ENCODE measurements around the gene MED29.
A peak's percentile ranks its signal among the peaks of the same experiment; 100 is the strongest.

MED29 gene, protein sequence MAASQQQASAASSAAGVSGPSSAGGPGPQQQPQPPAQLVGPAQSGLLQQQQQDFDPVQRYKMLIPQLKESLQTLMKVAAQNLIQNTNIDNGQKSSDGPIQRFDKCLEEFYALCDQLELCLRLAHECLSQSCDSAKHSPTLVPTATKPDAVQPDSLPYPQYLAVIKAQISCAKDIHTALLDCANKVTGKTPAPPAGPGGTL

DNA sequence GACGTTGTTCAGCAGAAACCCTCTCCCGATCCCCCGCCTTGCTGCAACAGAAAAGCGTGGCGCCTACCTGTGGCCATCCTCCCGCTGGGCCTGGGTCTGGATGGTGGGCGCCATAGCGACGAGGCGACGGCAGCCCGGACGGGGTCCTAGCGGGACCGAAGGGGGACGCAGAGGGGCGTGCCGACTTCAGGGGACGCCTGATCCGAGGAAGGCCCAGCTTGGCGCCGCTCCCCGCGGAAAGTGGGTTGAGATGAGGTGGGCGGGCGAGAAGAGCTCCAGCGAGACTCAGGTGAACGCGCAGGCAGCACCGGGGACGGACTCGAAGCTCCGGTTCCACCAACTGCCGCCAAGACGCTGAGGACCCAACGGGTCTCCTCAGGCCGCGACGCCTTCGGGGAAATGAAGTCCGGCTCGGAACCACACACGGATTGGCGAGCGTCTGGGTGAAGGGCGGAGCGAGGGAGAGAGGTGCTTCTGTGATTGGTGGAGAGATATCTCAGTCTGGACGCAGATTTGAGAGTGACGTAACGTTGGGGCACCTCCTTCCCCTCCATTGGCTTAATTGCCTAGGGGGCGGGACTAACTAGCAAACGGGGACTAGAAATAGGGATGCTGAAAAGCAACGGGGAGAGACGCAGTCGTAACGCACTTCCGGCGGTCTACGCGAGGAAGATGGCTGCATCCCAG is at the start of gene MED29, which contains the start of gene PAF1:
Gene MED29 (plus strand): TSS at position 628 of the 687 bp plus-strand sequence. CDS start 45 bp downstream, at position 673.
Gene PAF1 (minus strand): TSS at position 356 of the 687 bp plus-strand sequence. CDS start 242 bp downstream, at position 114.
- peak; percentile 99 for DNase-seq (ENCODE audit: low read depth)

DNA sequence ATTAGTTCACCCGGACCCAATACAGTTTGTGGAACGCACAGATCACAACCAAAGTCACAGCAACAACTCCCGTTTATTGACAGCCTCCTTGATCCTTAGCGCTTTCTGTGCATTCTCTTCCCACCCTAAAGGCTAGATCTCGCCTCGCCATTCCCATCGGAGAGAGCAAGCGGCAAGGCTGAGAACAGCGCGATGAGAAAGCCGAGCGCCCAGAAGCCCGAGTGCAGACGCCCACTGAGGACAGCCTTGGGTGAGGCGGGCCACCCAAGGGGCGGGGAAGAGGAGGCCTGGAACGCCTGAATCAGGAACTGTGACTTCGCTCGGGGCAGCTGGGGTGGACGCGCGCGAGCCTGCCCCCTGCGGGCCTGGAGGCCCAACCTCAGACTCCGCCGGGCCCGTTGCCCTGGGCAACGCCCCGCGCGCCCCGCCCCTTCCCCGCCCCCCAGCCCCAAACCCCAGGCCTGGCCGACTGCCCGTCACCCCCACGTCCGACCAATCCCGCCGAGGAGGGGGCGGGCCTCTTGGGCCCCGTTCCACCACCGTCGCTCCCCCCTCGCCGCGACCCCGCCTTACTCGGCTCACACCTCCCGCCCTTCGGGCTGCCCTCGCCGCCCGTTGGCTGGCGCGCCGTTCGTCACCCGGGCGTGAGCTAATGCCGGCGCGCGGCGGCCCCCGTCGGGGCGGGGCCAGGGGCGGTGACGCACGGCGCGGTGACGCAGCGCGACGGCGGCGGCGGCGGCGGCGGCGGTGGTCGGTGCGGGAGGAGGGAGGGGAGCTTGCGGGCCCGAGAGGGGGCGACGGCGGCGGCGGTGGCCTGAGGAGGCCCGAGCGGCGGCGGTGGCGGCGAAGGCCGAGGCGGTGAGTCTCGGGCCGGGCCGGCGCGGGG is 49.2 kb upstream of the MED29 start, which contains the start of gene SAMD4B:
Gene SAMD4B (plus strand): TSS at position 703 of the 886 bp plus-strand sequence. CDS start 14,473 bp downstream, outside the sequence.
- DNase-seq (ENCODE audit: low read depth) = peak; percentile 76

DNA sequence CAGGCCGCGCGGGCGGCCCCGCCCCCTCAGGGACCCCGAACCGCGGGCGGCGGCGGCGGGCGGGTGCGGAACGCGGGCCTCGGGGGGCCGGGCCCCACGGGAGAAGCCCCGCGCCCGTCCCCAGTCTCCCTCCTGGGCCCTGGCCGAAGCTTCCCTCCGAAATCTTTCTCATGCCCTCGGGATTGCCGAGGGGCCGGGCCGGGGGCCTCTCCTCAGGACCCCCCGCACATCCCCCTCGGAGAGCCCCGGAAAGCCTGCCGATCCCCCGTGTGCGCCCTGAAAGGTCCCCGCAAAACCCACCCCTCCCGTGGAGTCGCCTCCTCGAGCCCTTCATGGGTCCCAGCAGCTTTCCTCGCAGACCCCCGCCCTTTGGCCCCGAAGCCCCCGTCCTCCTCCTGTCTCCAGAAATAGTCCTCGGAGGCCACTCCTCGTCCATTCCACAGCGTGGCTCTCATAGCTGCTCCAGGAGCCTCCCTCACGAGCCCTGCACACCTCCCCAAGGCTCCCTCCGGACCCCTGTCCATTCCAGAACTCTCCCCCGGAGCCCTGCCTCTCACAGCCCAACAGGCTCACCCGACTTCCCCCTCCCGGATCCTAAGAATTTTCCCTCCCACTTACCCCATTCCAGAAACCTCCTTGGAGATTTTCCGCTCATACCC is 48.4 kb upstream of the MED29 start:
- no peak for DNase-seq (ENCODE audit: low read depth)

DNA sequence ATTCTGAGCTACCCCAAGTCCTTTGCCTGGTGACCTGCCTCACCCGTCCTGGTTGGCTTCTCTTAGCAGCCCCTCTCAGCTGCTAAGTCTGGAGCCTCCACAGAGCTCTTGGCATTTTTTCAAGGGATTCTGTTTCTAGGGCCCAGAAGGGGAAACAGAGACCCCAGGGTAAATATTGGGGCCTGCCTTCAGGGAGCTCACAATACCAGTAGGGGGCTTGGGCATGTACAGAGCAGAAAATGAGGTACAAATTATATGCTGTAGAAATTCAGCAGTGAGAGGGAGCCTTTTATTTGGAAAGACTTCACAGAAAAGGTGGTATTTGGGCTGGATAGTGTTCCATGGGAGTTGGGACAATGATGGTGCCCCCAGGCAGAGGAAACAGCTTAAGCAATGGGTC is 45.2 kb upstream of the MED29 start:
- no peak for DNase-seq (ENCODE audit: low read depth)

DNA sequence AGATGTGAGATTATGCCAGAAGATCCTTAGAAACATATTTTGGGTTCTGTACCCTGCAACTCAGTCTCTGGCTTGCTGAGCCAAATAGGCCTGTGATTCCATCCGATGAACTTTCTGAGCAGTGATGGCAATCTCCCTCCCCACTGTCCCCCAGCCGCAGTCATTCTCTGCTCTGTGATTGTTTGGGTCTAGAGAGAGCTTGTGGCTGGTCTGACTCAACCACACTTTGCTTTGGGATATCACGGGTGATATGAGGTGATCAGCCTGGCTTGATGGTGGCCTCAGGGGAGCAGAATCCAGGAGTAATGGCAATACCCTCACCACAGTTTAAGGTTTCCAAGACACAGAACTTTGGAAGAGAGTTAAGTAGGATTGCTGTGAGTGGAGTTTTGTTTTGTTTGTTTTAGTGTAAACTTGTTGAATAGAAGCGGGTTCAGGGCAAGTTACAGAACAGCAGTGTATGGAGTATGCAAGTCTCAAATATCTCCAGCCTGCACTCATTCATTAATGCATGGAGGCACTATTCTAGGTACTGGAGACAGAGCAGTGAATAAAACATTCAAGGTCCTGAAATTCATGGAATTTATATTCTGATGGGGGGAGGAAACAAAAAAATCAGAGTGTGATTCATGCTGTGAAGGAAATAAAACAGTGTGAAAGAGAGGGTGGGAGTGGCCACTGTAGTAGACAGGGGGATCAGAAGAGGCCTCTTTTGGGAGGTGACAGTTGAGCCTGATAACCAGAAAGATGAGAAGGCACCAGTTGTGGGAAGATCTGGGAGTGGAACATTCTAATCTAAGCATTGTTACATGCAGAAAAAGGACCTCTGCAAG is 43.6 kb upstream of the MED29 start:
- DNase-seq (ENCODE audit: low read depth) = no peak

DNA sequence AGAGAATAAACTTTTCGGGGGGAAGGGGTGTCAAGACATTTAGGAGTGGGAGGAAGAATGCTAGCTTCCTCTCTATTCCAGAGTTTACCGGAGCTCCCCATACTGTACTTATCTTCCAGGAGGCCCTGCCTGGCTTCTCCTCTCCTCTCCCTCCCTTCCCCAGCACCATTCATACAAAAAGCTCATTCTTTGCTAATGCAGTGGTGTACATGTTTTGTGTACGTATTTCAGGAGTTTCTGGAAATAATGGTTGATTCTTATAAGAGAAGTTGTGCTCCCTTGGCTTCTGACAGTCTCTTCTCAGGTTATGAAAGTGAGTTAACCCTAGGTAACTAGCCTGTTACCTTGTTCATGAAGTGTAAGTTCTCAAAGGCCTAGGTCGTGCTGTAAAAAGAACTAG is 41.9 kb upstream of the MED29 start:
- DNase-seq (ENCODE audit: low read depth) = no peak

DNA sequence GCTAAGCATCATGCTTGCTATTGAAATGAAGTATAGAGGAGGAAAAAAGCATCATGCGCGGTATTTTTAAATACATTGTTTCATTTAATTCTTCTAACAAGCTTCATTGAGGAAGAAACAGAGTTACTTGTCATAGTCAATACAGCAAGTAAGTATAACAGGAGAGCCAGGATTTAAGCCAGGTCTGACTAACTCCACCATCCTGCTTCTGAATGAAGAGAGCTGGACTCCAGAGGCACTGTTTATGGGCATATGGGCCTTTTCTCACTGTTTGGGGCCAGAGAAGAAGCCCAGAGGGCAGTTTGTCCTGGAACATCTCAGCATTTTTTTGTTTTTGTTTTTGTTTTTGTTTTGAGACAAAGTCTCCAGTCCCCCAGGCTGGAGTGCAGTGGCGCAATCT is 41.0 kb upstream of the MED29 start:
- no peak for DNase-seq (ENCODE audit: low read depth)

DNA sequence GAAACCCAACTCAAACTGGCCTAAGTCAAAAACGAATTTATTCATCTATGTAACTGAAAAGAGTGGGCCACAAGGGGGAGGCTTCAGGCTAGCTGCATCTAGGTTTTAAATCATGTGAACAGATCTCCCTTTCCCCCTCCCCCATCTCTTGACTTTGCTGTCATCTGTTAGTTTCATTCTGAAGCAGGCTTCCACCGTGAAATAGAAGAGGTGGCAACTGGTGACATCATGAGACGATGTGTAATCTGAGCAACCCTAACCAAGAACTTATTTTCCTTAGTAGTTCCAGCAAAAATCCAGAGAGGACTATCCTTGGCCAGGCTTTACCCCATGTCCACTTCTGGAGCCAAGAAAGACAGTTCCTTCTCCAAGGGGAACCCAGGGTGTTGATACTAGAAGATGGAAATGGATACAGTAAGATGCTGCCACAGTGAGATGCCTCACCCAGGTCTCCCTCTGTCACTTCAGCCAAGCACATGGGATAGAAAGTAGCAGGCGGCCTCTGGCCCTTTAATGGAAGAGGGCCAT is 39.6 kb upstream of the MED29 start:
- DNase-seq (ENCODE audit: low read depth) = no peak

DNA sequence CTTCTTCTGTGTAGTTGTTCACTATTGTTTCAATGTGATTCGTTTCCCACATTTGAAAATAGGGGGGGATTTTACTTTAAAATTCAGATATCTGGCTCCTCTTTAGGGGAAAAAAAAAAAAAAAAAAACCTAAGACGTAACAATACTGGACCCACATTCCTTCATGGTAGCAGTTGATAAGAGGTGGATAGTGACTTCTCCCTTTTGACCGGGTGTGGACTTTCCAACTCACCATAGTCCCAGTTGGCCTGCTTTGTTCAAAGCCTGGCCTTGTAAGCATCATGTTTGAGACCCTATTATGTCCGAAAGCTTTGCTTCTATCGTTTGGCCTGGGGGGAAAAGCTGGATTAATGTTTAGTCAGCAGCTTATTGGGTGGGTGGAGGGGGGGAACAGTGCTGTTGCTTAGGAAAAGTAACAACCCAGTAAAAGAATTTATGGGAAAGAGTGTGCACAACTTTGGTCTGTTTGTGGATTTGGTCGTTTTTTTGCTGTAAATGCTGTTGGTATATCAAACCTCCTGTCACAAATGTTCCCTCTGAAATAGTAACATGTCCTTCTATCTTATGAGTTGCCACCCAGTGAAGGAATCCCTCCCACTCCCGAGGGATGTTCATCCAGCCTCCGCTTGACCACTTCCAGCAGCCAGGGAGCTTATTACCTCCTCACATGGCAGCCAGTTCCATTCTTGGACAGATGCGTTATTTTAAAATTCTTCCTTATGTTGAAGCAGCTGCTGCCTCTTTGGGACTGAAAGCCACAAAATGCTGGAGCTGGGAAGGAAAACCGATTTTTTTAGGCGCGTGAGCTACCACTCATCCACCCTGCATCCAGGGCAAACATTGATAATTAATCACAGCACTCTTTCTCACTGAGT is 38.6 kb upstream of the MED29 start:
- DNase-seq (ENCODE audit: low read depth) = no peak

DNA sequence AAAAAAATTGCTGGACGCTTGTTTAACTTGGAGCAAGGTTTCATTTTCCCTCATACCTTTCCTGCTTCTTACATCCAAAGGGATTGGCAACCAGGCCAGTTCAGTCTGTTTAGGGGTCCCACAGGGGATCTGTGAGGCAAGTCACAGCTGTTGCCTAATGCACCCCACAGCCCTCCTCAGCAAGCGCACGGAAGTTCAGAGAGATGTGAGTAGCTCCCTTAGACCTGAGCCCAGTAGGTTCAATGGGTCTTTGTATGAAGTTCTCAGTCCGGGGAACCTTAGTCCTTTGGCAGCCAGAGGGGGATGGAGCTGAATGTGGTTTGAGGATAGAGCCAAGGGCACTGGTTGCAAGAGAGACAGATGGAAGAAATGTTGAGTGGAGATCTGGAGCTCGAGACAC is 35.9 kb upstream of the MED29 start:
- DNase-seq (ENCODE audit: low read depth) = no peak

DNA sequence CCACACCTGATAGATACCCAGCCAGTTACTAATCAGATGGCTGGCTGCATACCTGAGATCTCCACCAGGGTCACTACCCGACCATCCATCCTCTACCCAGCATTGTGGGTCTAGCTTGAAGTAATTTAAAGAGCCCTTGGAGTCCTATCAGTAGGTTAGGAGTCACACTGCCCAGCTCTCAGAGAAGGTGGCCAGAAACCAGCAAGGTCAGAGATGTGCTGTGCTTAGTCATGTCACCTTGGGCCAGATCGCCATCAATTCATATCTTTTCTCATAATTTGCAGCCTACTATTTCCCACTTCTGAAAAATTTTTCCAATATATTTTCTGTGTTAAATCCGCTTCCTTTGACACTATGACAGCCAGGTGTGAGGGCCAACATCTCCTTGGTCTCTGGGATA is 35.1 kb upstream of the MED29 start:
- DNase-seq (ENCODE audit: low read depth) = no peak

DNA sequence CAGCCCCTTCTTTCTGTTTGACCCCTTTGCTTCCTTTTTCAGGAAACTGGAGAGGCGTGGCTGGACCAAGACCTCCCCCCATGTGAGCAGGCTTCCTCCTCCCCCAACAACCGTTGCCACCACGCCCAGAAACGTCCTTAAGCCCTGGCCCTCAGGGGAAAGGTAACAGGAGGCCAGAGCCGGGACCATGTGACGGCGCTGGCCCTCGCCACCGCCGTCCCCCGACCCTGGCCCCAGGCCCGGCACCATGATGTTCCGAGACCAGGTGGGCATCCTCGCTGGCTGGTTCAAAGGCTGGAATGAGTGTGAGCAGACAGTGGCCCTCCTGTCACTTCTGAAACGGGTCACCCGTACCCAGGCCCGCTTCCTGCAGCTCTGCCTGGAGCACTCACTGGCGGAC is 34.5 kb upstream of the MED29 start:
- DNase-seq (ENCODE audit: low read depth) = no peak

DNA sequence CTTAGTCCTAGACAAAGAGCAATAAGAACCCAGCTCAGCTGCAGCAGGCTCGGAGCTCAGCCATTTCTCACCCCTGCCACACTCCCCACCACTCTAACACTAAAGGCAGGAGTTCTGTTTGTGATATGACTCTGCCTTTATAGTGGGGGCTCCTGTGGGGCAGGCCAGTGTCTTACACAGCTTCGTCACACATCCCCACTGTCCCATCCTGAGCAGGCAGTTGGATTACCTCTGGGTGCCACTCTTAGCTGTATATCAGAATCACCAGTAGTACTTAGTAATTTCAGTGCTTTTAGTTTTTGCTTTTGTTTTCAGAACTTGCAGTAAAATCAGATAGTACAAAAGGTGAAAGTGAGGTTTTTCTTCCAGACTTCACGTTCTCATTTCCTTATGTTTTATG is 32.2 kb upstream of the MED29 start:
- DNase-seq (ENCODE audit: low read depth) = no peak

DNA sequence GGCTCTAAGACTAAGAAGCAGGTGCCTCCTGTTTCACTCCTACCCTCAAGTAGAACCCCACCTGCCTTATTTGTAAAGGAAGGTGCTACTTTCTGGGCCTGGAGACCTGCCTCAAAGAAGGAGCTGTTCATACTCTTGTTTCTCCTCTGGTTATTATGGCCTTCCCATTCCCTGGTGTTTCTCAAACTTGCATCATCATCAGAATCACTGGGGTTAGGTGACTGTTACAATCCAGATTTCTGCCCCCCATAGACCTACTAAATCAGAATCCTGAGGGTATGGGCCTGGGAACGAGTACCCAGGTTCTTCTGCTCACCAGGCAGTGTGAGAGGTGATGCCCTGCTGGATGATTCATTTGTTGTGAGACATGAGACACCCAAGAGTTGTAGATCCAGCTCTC is 30.6 kb upstream of the MED29 start:
- DNase-seq (ENCODE audit: low read depth) = no peak

DNA sequence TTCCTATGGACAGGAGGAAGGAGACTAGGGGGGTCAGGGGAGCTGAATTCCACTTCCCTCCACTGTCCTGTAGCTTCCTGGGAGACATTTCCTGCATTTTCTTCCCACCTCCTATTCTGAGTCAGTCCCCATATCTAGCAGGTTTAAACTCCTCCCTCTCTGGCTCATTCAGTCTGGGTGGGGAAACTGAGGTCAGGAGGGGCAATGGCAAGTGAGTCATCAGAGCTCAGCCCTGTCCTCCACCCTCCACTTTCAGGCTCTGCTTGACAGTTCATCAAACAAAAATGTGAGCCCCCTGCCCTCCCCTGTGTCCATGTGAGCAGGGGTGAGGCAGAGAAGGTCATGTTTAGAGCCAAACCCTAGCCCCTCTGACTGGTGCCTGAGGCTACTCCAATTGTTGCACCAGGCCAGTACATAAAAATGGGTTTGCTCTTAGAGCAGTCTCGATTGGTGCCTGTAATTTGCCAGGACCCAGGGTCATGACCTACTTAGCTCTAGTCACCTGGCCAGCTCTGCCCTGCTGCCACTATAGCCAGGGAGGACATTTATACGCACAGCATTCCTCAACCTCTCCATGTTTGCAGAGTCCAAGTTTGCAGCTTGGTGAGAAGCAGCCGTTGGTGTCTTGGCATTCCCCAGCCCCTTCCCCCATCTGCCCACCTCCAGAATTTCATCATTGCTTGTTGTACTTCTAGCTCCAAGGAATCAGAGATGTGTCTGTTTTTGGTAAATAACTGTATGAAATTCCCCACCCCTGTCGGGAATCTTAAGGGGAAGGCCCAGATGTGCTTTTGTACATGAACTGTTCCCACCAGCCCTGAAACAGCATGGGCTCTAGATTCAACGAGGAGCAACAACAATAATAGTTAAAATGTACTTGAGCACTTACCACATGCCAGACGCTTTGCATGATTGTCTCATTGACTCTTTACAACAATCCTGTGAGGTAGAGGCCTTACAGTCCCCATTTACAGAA is 28.2 kb upstream of the MED29 start:
- peak; percentile 60 for DNase-seq (ENCODE audit: low read depth)

DNA sequence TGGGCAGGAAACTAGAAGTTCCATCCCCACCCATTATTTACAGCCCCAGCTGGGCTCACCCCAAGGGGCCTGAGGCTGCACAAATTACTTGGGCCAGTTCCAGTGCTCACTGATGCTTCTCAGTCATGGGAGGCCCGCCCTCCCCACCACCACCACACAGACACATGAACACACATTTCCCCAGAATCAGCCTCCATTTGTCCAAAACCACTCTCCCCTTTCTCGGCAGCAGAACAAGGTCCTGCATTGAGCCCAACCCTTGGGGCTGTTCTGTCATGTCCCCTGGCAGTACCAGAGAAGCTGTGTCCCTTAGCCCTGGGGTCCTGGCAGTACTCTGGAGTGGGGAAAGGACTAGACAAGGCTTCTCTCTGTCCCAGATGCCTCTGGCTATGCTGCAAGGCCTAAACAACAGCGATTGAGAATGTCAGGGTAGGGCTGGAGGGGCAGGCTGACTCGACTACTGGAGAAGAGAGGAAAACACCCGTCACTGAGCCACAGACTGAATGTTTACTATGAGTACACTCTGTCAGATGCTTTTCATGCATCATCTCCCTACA is 27.2 kb upstream of the MED29 start:
- no peak for DNase-seq (ENCODE audit: low read depth)

DNA sequence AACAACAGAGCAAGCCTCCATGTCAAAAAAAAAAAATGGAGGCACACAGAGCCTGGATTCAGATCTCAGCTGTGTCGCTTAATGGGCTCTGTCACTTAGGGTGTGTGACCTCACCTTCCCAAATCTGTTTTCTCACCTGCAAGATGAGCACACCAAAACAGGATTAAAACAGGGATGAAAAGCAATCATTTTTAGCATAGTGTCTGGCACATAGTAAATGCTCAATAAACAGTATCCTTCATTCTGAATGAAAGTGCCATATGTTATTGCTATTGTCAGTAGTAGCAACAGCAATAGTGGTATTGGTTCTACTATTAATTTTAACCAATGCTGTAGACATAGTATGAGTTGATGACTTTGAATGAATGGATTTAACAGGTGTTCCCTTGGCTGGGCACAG is 25.6 kb upstream of the MED29 start:
- no peak for DNase-seq (ENCODE audit: low read depth)

DNA sequence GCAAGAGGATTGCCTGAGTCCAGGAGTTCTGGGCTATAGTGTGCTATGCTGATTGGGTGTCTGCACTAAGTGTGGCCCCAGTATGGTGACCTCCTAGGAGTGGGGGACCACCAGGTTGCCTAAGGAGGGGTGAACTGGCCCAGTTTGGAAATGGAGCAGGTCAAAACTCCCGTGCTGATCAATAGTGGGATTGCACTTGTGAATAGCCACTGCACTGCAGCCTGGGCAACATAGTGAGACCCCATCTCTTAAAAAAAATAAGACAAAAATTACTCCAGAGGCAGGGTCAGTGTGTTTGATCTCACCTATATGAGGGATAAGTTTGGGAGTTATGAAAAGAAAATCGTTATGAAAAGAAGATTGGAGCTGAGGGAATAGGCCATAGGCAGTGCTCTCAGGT is 22.0 kb upstream of the MED29 start:
- DNase-seq (ENCODE audit: low read depth) = no peak

Data from HS-5 (cell line).